Spleen (tissue), 11 donors: ENCODE results near the gene FOXO3. TPM values are rescaled to one million over a fixed set of nuclear protein-coding genes. Genes with fewer than 3 reads are reported as not detected.

Source experiments
- DNase-seq: peaks from one replicate; pipeline ENCODE4 v3.0.0-alpha.2; 2020
- H3K27ac ChIP-seq, 8 donors: fragments of 200-600 bp; sonication (generic) in 7 of 8; 1 replicate in 4 of 8; 2 replicates in 4 of 8; pipeline versions ENCODE4 v1.5.0 to v1.8.0; 2016 to 2021; ENCODE audit warnings: inconsistent platforms in 4 of 8, mild to moderate bottlenecking in 4 of 8, moderate library complexity in 1 of 8
- H3K27me3 ChIP-seq, 7 donors: fragments of 200-600 bp; sonication (generic) in 6 of 7; replicated peaks in 1 of 7; 1 replicate in 4 of 7; 2 replicates in 3 of 7; pipeline versions ENCODE4 v1.5.0 to v1.8.0; 2016 to 2021; ENCODE audit warnings: inconsistent platforms in 3 of 7, mild to moderate bottlenecking in 1 of 7
- H3K36me3 ChIP-seq, 6 donors: fragments of 200-600 bp; sonication (generic) in 5 of 6; 1 replicate in 4 of 6; 2 replicates in 2 of 6; pipeline versions ENCODE4 v1.5.0 to v1.8.0; 2016 to 2021; ENCODE audit warnings: inconsistent platforms in 2 of 6
- H3K4me1 ChIP-seq, 6 donors: fragments of 200-600 bp; sonication (generic) in 5 of 6; 1 replicate in 3 of 6; 2 replicates in 3 of 6; pipeline versions ENCODE4 v1.5.0 to v1.8.0; 2016 to 2021; ENCODE audit warnings: inconsistent platforms in 3 of 6
- H3K4me3 ChIP-seq, 8 donors: fragments of 200-600 bp; sonication (generic) in 7 of 8; 1 replicate in 4 of 8; 2 replicates in 4 of 8; pipeline versions ENCODE4 v1.5.0 to v1.8.0; 2016 to 2021; ENCODE audit warnings: inconsistent platforms in 4 of 8, mild to moderate bottlenecking in 4 of 8, moderate library complexity in 2 of 8
- H3K9me3 ChIP-seq, 8 donors: fragments of 200-600 bp; sonication (generic) in 7 of 8; 1 replicate in 4 of 8; 2 replicates in 4 of 8; pipeline versions ENCODE4 v1.5.0 to v1.8.0; 2016 to 2021; ENCODE audit warnings: inconsistent platforms in 4 of 8
- POLR2A ChIP-seq, 3 donors: fragments of 450-650 bp; IDR thresholded peaks; one replicate each; pipeline ENCODE4 v1.5.1; 2017; ENCODE audit warnings: antibody characterized with exemption in 3 of 3, mild to moderate bottlenecking in 1 of 3
- POLR2AphosphoS5 ChIP-seq, 3 donors: sonication (generic); formaldehyde crosslinking; IDR thresholded peaks; one replicate each; pipeline ENCODE4 v1.5.1; 2017; ENCODE audit warnings: antibody characterized with exemption in 3 of 3
- WGBS, 5 donors: extraction: QIAGEN DNeasy Blood & Tissue Kit in 3 of 5; methylation state at CpG; one replicate each; pipeline versions ENCODE4 v1.1.5 to v1.1.7; 2013 to 2018; 5-methylcytosine and 5-hydroxymethylcytosine counted together
- intact Hi-C: fragments of 100-400 bp; cut with DNase I; formaldehyde crosslinking; loops from one replicate; pipeline ENCODE4 v1.15.0; 2023; ENCODE audit warnings: low total_unique reads
- polyA plus RNA-seq, 3 donors: library from polyadenylated mRNA; stranded (reverse); fragments of 200-250 nt; gene quantifications; one replicate each; pipeline ENCODE4 v1.2.1, GENCODE V29; 2013
- total RNA-seq, 7 donors: library from RNA; depleted of rRNA in 3 of 7; stranded (reverse); fragments of >200 nt in 3 of 7; fragmentation: NEBNext Ultra II Directional in 4 of 7; extraction: Animal tissue kit (Norgen Biotek cat#: 25700) in 4 of 7; gene quantifications; one replicate each; pipeline versions ENCODE4 v1.1.0 to v1.2.1, GENCODE V29; 2016 to 2021
- TF ChIP-seq, protein P1 (sequence below), 11 experiments: fragments of 200-600 bp in 7 of 11; fragments of 450-650 bp in 4 of 11; sonication (generic) in 4 of 11; IDR thresholded peaks in 8 of 11; conservative IDR thresholded peaks in 3 of 11; 1 replicate in 7 of 11; 2 replicates in 4 of 11; pipeline versions ENCODE4 v1.4.0 to v1.8.0; 2016 to 2021; ENCODE audit warnings: antibody characterized with exemption in 11 of 11, inconsistent platforms in 4 of 11, mild to moderate bottlenecking in 1 of 11
- donor health status: healthy with polysubstance abuse.
- donor health status: DM: no; HTN: no; CAD: no; lungs with moderate emphysema.
- donor health status: DM: no; HTN: no; CAD: no.
- donor health status: Bipolar disorder and iron deficiency.
- donor health status: healthy.
- donor health status: DM: no; HTN: no; CAD: no.
- donor health status: DM: yes; HTN: yes; CAD: no.

FOXO3 gene
- total and polyA plus RNA-seq, 10 donors: 9.4 to 86.9 (median 67.0) TPM

- Histone ChIP-seq H3K36me3 (no peaks in the 10 kb centered on the region), H3K9me3 (no peaks in the 10 kb centered on the region), H3K4me3 (no peak overlapping the region), H3K4me1 (peaks cover 26 to 99% (median 65%) of the 10 kb centered on the region in 6 donors), H3K27me3 (no peaks in the 10 kb centered on the region), H3K27ac (peak overlapping the region in 5 of 8 donors; percentile 33 to 50 (median 41))
- intact Hi-C loops: no loop called here
- WGBS, 5 donors: 65 to 88% (median 77%) methylated on average over 3 of the region's 3 CpGs
- TF ChIP-seq POLR2A (IDR thresholded peaks at IDR 0.05) (no peak), POLR2AphosphoS5 (IDR thresholded peaks at IDR 0.05) (no peak)
- TF ChIP-seq, protein P1, sequence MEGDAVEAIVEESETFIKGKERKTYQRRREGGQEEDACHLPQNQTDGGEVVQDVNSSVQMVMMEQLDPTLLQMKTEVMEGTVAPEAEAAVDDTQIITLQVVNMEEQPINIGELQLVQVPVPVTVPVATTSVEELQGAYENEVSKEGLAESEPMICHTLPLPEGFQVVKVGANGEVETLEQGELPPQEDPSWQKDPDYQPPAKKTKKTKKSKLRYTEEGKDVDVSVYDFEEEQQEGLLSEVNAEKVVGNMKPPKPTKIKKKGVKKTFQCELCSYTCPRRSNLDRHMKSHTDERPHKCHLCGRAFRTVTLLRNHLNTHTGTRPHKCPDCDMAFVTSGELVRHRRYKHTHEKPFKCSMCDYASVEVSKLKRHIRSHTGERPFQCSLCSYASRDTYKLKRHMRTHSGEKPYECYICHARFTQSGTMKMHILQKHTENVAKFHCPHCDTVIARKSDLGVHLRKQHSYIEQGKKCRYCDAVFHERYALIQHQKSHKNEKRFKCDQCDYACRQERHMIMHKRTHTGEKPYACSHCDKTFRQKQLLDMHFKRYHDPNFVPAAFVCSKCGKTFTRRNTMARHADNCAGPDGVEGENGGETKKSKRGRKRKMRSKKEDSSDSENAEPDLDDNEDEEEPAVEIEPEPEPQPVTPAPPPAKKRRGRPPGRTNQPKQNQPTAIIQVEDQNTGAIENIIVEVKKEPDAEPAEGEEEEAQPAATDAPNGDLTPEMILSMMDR (IDR thresholded peaks at IDR 0.05 in 8 of 11, conservative IDR thresholded peaks at IDR 0.05 in 3 of 11): no peak
- DNase-seq: no peak
Observed at GRCh38 chr6:108618623-108619152, 58.0 kb downstream of the FOXO3 start.

- DNase-seq: no peak
- Histone ChIP-seq H3K4me3 (no peak overlapping the region), H3K9me3 (no peaks in the 10 kb centered on the region), H3K27ac (peak overlapping the region in 5 of 8 donors; percentile 21 to 50 (median 41)), H3K36me3 (no peaks in the 10 kb centered on the region), H3K27me3 (no peaks in the 10 kb centered on the region), H3K4me1 (peaks cover 26 to 100% (median 70%) of the 10 kb centered on the region in 6 donors)
- WGBS, 5 donors: 50 to 67% (median 57%) methylated on average over 2 of the region's 2 CpGs
- intact Hi-C loops: no loop called here
- TF ChIP-seq POLR2A (IDR thresholded peaks at IDR 0.05): no peak
- no peak for TF ChIP-seq POLR2AphosphoS5 (IDR thresholded peaks at IDR 0.05)
- TF ChIP-seq, protein P1 (IDR thresholded peaks at IDR 0.05 in 8 of 11, conservative IDR thresholded peaks at IDR 0.05 in 3 of 11): no peak
Observed at GRCh38 chr6:108619431-108620197, 58.9 kb downstream of the FOXO3 start.

DNA sequence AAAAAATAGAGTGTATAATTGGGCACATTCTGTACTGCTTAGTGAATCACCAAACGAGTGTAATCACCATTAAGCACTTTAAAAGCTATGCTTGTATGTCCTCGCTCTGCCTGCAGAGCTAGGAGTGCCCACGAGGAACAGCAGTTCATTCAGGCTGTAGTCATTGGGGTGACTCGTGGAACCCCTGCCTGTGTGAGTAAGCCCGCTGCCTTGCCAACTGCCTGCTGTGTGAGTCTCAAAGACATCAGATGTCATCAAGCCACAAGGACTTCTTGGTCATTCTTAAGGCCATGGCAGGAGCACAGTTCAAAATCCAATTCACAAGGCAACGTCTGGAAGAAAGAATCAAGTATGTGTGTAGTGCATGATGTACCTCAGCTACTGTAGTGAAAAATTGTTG is 60.4 kb downstream of the FOXO3 start:
- TF ChIP-seq, protein P1 (IDR thresholded peaks at IDR 0.05 in 8 of 11, conservative IDR thresholded peaks at IDR 0.05 in 3 of 11): no peak
- TF ChIP-seq POLR2A (IDR thresholded peaks at IDR 0.05): no peak
- peak in 1 of 3 donors; percentile 18 for TF ChIP-seq POLR2AphosphoS5 (IDR thresholded peaks at IDR 0.05)
- peaks cover 26 to 100% (median 75%) of the 10 kb centered on the region in 6 donors for H3K4me1 ChIP-seq
- DNase-seq: no peak

GRCh38 chr6:108622641-108623298 is 62.1 kb downstream of the FOXO3 start:
- Histone ChIP-seq H3K27me3 (no peaks in the 10 kb centered on the region), H3K4me3 (peak overlapping the region in 1 of 8 donors; percentile 34), H3K4me1 (peaks cover 23 to 100% (median 82%) of the 10 kb centered on the region in 6 donors), H3K9me3 (no peaks in the 10 kb centered on the region), H3K27ac (peak overlapping the region in 7 of 8 donors; percentile 51 to 84 (median 67)), H3K36me3 (no peaks in the 10 kb centered on the region)
- 58 to 79% (median 62%) methylated on average over 11 of the region's 11 CpGs for WGBS, 5 donors
- intact Hi-C loops: no loop called here
- no peak for TF ChIP-seq POLR2A (IDR thresholded peaks at IDR 0.05)
- TF ChIP-seq POLR2AphosphoS5 (IDR thresholded peaks at IDR 0.05): peak in 1 of 3 donors; percentile 78
- TF ChIP-seq, protein P1 (IDR thresholded peaks at IDR 0.05 in 8 of 11, conservative IDR thresholded peaks at IDR 0.05 in 3 of 11): no peak
- DNase-seq: no peak

More for the DNA sequence above, 60.4 kb downstream of the FOXO3 start:
- no peaks in the 10 kb centered on the region for H3K36me3 ChIP-seq
- WGBS, 5 donors: 86 to 95% (median 90%) methylated on average over 6 of the region's 6 CpGs
- intact Hi-C loops: no loop called here
- H3K27ac ChIP-seq: peak overlapping the region in 2 of 8 donors; percentile 77 to 84
- H3K9me3 ChIP-seq: no peaks in the 10 kb centered on the region
- no peaks in the 10 kb centered on the region for H3K27me3 ChIP-seq
- H3K4me3 ChIP-seq: no peak overlapping the region
